Measurements from ENCODE around the gene GALNT10. TPM values are rescaled to one million over a fixed set of nuclear protein-coding genes. Genes with fewer than 3 reads are reported as not detected.

The GALNT10 gene
- total and polyA plus RNA-seq, 2 of the 8 experiments (the other 6 are each of a cell fraction or from before 2014, with no cell fraction given) = 4.6 to 15.5 TPM

- TF ChIP-seq CHD7 (IDR thresholded peaks at IDR 0.05; ENCODE audit: insufficient replicate concordance, low read length) = no peak
- no peak for TF ChIP-seq TEAD4 (IDR thresholded peaks at IDR 0.05; ENCODE audit: low read depth, low read length)
- TF ChIP-seq GABPA (IDR thresholded peaks at IDR 0.05; ENCODE audit: borderline replicate concordance, insufficient read depth, low read length) = no peak
- TF ChIP-seq RFX5 (IDR thresholded peaks at IDR 0.05; ENCODE audit: borderline replicate concordance, low read depth, low read length) = no peak
These were observed 40.0 kb downstream of the GALNT10 start (continued) for GRCh38 chr5:154230526-154230925.
